Prostate gland (tissue), 2 donors: ENCODE results near the gene MAP3K15. TPM values are rescaled to one million over a fixed set of nuclear protein-coding genes. Genes with fewer than 3 reads are reported as not detected.

Experiments
- DNase-seq: peaks from one replicate; pipeline ENCODE4 v3.0.0-alpha.2; 2019; ENCODE audit warnings: low spot score
- H3K27ac ChIP-seq, 2 donors: fragments of 200-600 bp; sonication (generic); 2 replicates each; pipeline ENCODE4 v1.5.1; 2017 to 2019
- H3K27me3 ChIP-seq: fragments of 200-600 bp; sonication (generic); replicated peaks from 2 replicates; pipeline ENCODE4 v1.5.1; 2019; ENCODE audit not compliant: insufficient read depth
- H3K36me3 ChIP-seq, 2 donors: fragments of 200-600 bp; sonication (generic); 1 replicate in 1 of 2; 2 replicates in 1 of 2; pipeline versions ENCODE4 v1.5.1 to v1.8.1; 2017 to 2019
- H3K4me1 ChIP-seq: fragments of 200-600 bp; sonication (generic); replicated peaks from 2 replicates; pipeline ENCODE4 v1.5.1; 2019
- H3K4me3 ChIP-seq, 2 donors: fragments of 200-600 bp; sonication (generic); 2 replicates each; pipeline ENCODE4 v1.5.1; 2017 to 2019
- H3K9me3 ChIP-seq: fragments of 200-600 bp; sonication (generic); 2 replicates; pipeline ENCODE4 v1.5.1; 2017
- POLR2A ChIP-seq: fragments of 450-650 bp; IDR thresholded peaks from one replicate; pipeline ENCODE4 v1.6.1; 2016; ENCODE audit warnings: antibody characterized with exemption, mild to moderate bottlenecking
- POLR2AphosphoS5 ChIP-seq: sonication (generic); formaldehyde crosslinking; IDR thresholded peaks from one replicate; pipeline ENCODE4 v1.6.1; 2017; ENCODE audit warnings: antibody characterized with exemption
- WGBS: methylation state at CpG from one replicate; pipeline ENCODE4 v1.1.5; 2018; 5-methylcytosine and 5-hydroxymethylcytosine counted together
- intact Hi-C: fragments of 100-400 bp; cut with DNase I; formaldehyde crosslinking; loops from one replicate; pipeline ENCODE4 v1.14.2; 2022
- small RNA-seq, 2 donors: library from RNA; depleted of rRNA; stranded (forward); fragments of <200 nt; gene quantifications; one replicate each; pipeline ENCODE3, GENCODE V24; 2016
- total RNA-seq, 2 donors: library from RNA; depleted of rRNA; stranded (reverse); fragments of >200 nt; gene quantifications; one replicate each; pipeline ENCODE4 v1.1.0, GENCODE V29; 2016
- TF ChIP-seq, protein P1 (sequence below), 4 experiments: fragments of 200-600 bp in 2 of 4; fragments of 450-650 bp in 2 of 4; sonication (generic) in 2 of 4; IDR thresholded peaks; 1 replicate in 3 of 4; 2 replicates in 1 of 4; pipeline ENCODE4 v1.5.1; 2016 to 2019; ENCODE audit warnings: antibody characterized with exemption in 4 of 4, mild to moderate bottlenecking in 2 of 4, moderate library complexity in 2 of 4

Gene MAP3K15
- total RNA-seq, 2 donors from 2014 or later, result 0.09 to 1.4 TPM

DNA sequence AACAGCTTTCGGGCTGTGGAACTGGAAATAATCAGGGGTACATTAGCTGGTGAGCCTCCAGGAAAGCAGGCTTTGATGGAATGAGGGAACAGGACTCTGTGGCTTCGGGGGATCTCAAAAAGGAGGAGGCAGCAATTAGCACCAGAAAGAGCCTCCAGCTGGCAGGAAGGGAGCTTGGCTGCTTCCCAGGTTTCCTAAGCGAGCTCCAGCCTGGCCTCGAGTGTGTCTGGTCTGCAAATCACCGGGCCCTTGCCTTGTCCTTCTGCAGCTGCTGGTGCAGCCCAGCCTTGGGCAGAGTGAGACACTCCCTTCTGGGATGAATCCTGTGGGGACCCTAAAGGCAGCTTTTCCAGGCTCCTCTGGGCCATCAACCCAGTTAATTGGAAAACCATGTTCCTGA lies 182.3 kb downstream of the MAP3K15 start:
- intact Hi-C loops, result loop anchor here (5.0 kb wide), 1 partner anchor 941 kb away; no protein-coding TSS in a partner anchor
- 31% methylated on average over 5 of the region's 5 CpGs for whole genome bisulfite sequencing
- no peaks in the 10 kb centered on the region for H3K9me3 ChIP-seq
- no peak overlapping the region for H3K27ac ChIP-seq
- H3K4me3 ChIP-seq, result no peak overlapping the region
- no peak for DNase-seq
- TF ChIP-seq POLR2AphosphoS5 (no peak), POLR2A (no peak)
- TF ChIP-seq, protein P1, sequence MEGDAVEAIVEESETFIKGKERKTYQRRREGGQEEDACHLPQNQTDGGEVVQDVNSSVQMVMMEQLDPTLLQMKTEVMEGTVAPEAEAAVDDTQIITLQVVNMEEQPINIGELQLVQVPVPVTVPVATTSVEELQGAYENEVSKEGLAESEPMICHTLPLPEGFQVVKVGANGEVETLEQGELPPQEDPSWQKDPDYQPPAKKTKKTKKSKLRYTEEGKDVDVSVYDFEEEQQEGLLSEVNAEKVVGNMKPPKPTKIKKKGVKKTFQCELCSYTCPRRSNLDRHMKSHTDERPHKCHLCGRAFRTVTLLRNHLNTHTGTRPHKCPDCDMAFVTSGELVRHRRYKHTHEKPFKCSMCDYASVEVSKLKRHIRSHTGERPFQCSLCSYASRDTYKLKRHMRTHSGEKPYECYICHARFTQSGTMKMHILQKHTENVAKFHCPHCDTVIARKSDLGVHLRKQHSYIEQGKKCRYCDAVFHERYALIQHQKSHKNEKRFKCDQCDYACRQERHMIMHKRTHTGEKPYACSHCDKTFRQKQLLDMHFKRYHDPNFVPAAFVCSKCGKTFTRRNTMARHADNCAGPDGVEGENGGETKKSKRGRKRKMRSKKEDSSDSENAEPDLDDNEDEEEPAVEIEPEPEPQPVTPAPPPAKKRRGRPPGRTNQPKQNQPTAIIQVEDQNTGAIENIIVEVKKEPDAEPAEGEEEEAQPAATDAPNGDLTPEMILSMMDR (IDR thresholded peaks at IDR 0.05), result no peak
- H3K36me3 ChIP-seq, result no peaks in the 10 kb centered on the region
- H3K27me3 ChIP-seq, result no peaks in the 10 kb centered on the region
- H3K4me1 ChIP-seq, result no peaks in the 10 kb centered on the region

DNA sequence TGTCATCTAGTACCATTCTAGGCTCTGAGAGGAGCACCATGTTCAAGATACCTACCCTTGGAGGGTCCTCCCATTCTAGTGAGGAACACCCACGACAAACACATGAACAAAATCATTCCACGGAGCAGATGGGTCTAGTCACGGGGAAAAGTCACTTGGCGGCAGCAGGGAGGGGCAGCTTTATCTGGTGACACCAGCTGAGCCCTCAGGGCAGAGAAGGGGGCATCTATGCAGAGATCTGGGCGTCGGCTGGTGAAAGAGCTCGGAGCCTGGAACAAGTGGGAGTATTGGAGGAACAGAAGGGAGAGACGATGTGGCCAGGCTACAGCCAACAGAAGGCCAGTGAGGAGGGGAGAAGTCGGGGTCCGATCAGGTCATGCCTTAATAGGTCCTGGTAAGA lies 183.5 kb downstream of the MAP3K15 start:
- WGBS, result 90% methylated on average over 8 of the region's 10 CpGs
- TF ChIP-seq POLR2AphosphoS5, result no peak
- TF ChIP-seq, protein P1 (IDR thresholded peaks at IDR 0.05), result no peak
- no peak for TF ChIP-seq POLR2A
- H3K4me3 ChIP-seq, result no peak overlapping the region
- DNase-seq, result no peak
- no peaks in the 10 kb centered on the region for H3K36me3 ChIP-seq
- intact Hi-C loops, result loop anchor here (5.0 kb wide), 1 partner anchor 940 kb away; no protein-coding TSS in a partner anchor
- no peaks in the 10 kb centered on the region for H3K27me3 ChIP-seq
- no peaks in the 10 kb centered on the region for H3K4me1 ChIP-seq
- H3K27ac ChIP-seq, result no peak overlapping the region
- H3K9me3 ChIP-seq, result no peaks in the 10 kb centered on the region

DNA sequence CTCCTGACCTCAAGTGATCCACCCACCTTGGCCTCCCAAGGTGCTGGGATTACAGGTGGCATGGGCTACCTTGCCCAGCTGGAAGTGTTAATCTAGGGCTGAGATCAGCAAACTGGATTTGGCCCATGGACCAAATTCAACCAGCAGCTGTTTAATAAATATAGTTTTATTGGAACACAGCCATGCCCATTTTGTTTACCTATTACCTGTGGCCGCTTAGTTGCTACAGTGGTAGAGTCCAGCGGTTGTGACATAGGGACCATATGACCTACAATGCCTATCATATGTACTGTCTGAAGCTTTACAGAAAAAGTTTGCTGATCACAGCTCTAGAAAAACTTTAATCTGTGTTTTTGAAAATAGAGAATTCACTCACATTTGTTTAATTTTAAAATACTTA lies 188.7 kb downstream of the MAP3K15 start:
- Histone ChIP-seq H3K9me3 (no peaks in the 10 kb centered on the region), H3K4me1 (no peaks in the 10 kb centered on the region), H3K36me3 (no peaks in the 10 kb centered on the region), H3K4me3 (no peak overlapping the region), H3K27me3 (no peaks in the 10 kb centered on the region), H3K27ac (no peak overlapping the region)
- TF ChIP-seq POLR2A (no peak), POLR2AphosphoS5 (no peak)
- TF ChIP-seq, protein P1 (IDR thresholded peaks at IDR 0.05), result no peak
- no peak for DNase-seq
- intact Hi-C loops, result no loop called here
- 83% methylated on average over 2 of the region's 2 CpGs for WGBS

Small RNA genes within 50 kb of the gene (small RNA-seq; reads per million reads assigned to genes)
- gene RF00019, result 0 reads per million in 2 donors

Other genes starting within 250 kb of the MAP3K15 start
- 10 to 100 TPM; 30.7 to 53.1 TPM for gene PDHA1, start 171.6 kb downstream of the MAP3K15 start, total RNA-seq